Measurements from ENCODE around the gene NPPA.
"Not testable (repeated sequence)": the region's sequence is repeated elsewhere in the genome, so short reads cannot be mapped to it uniquely, and the experiment has no call there.

NPPA gene

DNA sequence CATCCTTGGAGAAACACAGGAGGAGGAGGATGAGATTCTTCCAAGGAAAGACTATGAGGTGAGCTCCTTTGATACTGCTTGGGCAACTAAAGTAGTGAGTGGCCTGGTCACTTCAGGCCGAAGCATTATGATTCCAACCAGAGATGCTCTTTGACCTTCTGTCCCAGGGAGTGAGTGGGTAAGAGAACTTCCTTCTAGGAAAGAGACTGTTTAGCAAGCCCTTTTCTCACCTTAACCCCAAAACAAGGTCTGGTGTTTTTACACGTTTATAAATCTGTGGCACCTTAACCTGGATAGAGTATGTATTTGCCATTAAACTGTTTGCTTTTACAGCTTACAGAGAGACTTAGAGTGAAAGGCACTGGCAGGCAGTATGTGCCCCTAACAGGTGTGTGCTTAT, 40.5 kb downstream of the NPPA start:
- TF ChIP-seq, protein P1, sequence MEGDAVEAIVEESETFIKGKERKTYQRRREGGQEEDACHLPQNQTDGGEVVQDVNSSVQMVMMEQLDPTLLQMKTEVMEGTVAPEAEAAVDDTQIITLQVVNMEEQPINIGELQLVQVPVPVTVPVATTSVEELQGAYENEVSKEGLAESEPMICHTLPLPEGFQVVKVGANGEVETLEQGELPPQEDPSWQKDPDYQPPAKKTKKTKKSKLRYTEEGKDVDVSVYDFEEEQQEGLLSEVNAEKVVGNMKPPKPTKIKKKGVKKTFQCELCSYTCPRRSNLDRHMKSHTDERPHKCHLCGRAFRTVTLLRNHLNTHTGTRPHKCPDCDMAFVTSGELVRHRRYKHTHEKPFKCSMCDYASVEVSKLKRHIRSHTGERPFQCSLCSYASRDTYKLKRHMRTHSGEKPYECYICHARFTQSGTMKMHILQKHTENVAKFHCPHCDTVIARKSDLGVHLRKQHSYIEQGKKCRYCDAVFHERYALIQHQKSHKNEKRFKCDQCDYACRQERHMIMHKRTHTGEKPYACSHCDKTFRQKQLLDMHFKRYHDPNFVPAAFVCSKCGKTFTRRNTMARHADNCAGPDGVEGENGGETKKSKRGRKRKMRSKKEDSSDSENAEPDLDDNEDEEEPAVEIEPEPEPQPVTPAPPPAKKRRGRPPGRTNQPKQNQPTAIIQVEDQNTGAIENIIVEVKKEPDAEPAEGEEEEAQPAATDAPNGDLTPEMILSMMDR (conservative IDR thresholded peaks at IDR 0.05; ENCODE audit: low read depth, low read length), result no peak
- H3K36me3 ChIP-seq (ENCODE audit: insufficient read depth), result no peaks in the 10 kb centered on the region
- no peaks in the 10 kb centered on the region for H3K27me3 ChIP-seq (ENCODE audit: insufficient read depth, low read depth)
- peaks cover 40% of the 10 kb centered on the region for H3K4me1 ChIP-seq (ENCODE audit: low read depth, poor library complexity, severe bottlenecking)
- peak overlapping the region; percentile 91 for H3K4me2 ChIP-seq
- peak overlapping the region; percentile 44 for H3K27ac ChIP-seq
- H2AFZ ChIP-seq (ENCODE audit: low read depth), result peak overlapping the region; percentile 27; the same call in 1 of the 2 replicates
- no peaks in the 10 kb centered on the region; the same call in 1 of the 2 replicates for H3K79me2 ChIP-seq (ENCODE audit: insufficient read depth, low read depth)
- no peak overlapping the region for H3K4me3 ChIP-seq (IDR thresholded peaks at IDR 0.05; ENCODE audit: insufficient read depth, low read depth, low read length)
- H4K20me1 ChIP-seq (ENCODE audit: insufficient read depth), result no peaks in the 10 kb centered on the region
- H3K9ac ChIP-seq, result no peak overlapping the region

DNA sequence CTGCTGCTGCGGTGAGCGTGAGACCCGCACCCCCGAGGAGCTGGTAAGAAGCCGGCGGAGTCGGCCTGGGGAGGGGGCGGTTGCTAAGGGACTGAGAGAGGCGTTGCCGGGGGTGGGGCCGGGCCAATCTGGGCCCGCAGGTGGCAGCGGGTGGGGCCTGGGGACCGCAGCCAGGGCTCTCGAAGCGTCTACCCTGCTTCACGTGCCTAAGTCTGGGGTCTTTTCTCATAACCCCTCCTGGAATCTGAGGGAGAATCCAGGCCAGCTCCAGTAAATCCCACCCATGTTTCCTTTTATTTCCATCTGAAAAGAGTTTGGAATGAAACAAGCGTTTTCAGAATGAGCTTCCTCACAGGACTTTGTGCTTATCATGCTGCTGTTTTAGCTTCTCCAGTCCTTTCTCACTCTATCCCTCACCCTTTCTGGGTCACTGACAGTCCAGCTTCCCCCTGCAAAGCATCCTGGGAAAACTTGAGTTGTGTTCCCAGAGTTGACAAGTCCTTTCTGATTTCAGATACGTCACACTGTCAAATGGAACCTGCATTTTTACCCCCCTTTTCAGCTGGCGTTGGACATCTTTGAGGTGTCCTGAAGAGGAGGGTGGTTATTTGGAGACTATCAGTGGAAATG, 41.2 kb downstream of the NPPA start:
- H3K9ac ChIP-seq, result peak overlapping the region; percentile 32; the same call in 1 of the 2 replicates
- peak overlapping the region; percentile 54 for H3K4me3 ChIP-seq (IDR thresholded peaks at IDR 0.05; ENCODE audit: insufficient read depth, low read depth, low read length)
- no peaks in the 10 kb centered on the region for H3K27me3 ChIP-seq (ENCODE audit: insufficient read depth, low read depth)
- no peaks in the 10 kb centered on the region; the same call in 1 of the 2 replicates for H3K79me2 ChIP-seq (ENCODE audit: insufficient read depth, low read depth)
- H4K20me1 ChIP-seq (ENCODE audit: insufficient read depth), result no peaks in the 10 kb centered on the region
- TF ChIP-seq, protein P1 (conservative IDR thresholded peaks at IDR 0.05; ENCODE audit: low read depth, low read length), result no peak
- H3K27ac ChIP-seq, result peak overlapping the region; percentile 44
- H3K4me1 ChIP-seq (ENCODE audit: low read depth, poor library complexity, severe bottlenecking), result peaks cover 40% of the 10 kb centered on the region
- H2AFZ ChIP-seq (ENCODE audit: low read depth), result peak overlapping the region; percentile 27; the same call in 1 of the 2 replicates
- no peaks in the 10 kb centered on the region for H3K36me3 ChIP-seq (ENCODE audit: insufficient read depth)
- peak overlapping the region; percentile 91 for H3K4me2 ChIP-seq

DNA sequence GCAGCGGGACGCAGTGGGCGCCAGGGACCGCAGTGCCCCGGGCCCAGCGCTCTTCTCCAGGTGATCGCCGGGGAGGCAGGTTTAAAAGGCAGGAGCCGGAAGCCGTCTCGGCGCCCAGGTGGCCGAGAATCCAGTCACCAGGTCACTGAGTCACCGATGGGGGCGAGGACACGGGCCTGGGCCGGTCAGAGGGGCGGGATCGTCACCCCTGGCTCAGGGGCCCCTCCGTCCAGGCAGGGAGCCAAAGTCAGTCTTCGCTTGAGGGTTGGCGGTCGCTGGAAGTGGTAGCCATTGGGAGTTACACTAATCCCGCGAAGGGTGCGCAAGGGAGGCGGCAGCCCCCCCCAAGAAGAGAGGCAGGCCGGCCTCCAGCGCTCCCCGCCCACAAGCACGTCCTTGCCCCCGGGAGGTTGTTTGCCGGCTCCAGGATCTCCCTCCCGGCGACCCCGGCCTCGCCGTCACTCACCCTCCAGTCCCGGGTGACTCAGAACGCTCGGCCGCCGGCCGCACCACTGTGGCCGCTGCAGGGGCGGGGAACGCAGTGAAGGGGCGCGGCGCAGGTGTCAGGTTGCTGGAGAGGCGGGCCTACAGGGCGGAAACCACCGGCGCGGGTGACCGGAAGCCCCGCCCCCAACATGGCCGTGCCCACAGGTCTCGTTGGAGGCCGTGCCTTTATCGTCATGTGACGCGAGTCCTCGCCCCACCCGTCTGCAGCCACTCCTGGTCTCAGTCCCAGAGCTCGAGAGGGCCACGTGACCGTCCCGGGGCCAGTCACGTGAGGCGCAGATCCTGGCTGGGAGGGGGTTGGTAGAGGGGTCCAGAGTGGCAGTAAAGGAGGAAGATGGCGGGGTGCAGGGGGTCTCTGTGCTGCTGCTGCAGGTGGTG, 41.9 kb downstream of the NPPA start, which contains the start of the genes CLCN6 and MTHFR:
Gene CLCN6, plus strand, starts transcription at position 770 of the 885 bp plus-strand sequence. Its CDS starts 72 bp downstream, at position 842.
Gene MTHFR, minus strand, starts transcription at position 543 of the 885 bp plus-strand sequence. CDS start 2,848 bp downstream, outside the sequence.
- Histone ChIP-seq H4K20me1 (ENCODE audit: insufficient read depth) (no peaks in the 10 kb centered on the region), H2AFZ (ENCODE audit: low read depth) (peak within 1 kb of the TSS; percentile 92), H3K4me2 (peak within 1 kb of the TSS; percentile 95), H3K4me3 (IDR thresholded peaks at IDR 0.05; ENCODE audit: insufficient read depth, low read depth, low read length) (peak within 1 kb of the TSS; percentile 54), H3K4me1 (ENCODE audit: low read depth, poor library complexity, severe bottlenecking) (peaks cover 40% of the 10 kb centered on the region), H3K27me3 (ENCODE audit: insufficient read depth, low read depth) (no peaks in the 10 kb centered on the region), H3K9ac (peak within 1 kb of the TSS; percentile 60), H3K36me3 (ENCODE audit: insufficient read depth) (no peaks in the 10 kb centered on the region), H3K27ac (peak within 1 kb of the TSS; percentile 44), H3K79me2 (ENCODE audit: insufficient read depth, low read depth) (no peaks in the 10 kb centered on the region; the same call in 1 of the 2 replicates)
- TF ChIP-seq, protein P1 (conservative IDR thresholded peaks at IDR 0.05; ENCODE audit: low read depth, low read length), result no peak

DNA sequence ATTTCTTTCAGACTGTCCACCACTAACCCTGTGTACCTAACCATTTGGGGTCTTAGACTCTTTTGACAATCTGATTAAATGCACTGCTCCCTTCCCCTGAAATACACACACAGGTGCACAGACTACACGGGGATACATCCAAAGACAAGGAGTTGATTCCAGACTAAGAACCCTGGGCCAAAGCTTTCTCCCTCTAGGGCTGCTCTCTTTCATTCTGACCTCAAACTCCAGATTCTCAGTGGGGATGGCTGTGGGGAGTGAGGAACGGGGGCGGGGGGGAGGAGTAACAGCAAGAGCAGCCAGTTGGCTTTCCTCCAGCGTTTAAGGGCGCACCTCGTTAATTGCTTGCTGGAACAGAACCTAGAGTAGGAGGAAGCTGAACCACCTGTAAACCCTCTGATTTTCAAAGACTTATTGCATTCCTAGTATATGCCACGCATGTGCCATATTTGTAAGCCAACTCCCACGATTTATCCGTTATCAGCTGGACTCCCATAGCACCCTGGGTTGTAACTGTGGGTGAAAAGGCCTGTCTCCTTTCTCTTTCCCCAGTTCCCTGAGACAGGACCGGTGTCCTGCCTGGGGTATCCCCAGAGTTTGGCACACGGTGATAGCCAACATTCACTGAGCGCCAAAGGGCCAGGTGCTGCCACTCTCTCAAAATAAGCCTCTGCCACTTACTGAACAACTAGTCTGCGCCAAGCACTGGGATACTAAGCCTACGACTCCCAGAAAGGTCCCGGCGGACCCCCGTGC, 42.7 kb downstream of the NPPA start:
- Histone ChIP-seq H3K27ac (no peak overlapping the region), H2AFZ (ENCODE audit: low read depth) (peak overlapping the region; percentile 92), H3K4me1 (ENCODE audit: low read depth, poor library complexity, severe bottlenecking) (peaks cover 40% of the 10 kb centered on the region), H3K4me2 (peak overlapping the region; percentile 95), H3K27me3 (ENCODE audit: insufficient read depth, low read depth) (no peaks in the 10 kb centered on the region), H4K20me1 (ENCODE audit: insufficient read depth) (no peaks in the 10 kb centered on the region), H3K9ac (peak overlapping the region; percentile 60; the same call in 1 of the 2 replicates), H3K36me3 (ENCODE audit: insufficient read depth) (no peaks in the 10 kb centered on the region), H3K4me3 (IDR thresholded peaks at IDR 0.05; ENCODE audit: insufficient read depth, low read depth, low read length) (peak overlapping the region; percentile 33), H3K79me2 (ENCODE audit: insufficient read depth, low read depth) (no peaks in the 10 kb centered on the region; the same call in 1 of the 2 replicates)
- TF ChIP-seq, protein P1 (conservative IDR thresholded peaks at IDR 0.05; ENCODE audit: low read depth, low read length), result no peak

DNA sequence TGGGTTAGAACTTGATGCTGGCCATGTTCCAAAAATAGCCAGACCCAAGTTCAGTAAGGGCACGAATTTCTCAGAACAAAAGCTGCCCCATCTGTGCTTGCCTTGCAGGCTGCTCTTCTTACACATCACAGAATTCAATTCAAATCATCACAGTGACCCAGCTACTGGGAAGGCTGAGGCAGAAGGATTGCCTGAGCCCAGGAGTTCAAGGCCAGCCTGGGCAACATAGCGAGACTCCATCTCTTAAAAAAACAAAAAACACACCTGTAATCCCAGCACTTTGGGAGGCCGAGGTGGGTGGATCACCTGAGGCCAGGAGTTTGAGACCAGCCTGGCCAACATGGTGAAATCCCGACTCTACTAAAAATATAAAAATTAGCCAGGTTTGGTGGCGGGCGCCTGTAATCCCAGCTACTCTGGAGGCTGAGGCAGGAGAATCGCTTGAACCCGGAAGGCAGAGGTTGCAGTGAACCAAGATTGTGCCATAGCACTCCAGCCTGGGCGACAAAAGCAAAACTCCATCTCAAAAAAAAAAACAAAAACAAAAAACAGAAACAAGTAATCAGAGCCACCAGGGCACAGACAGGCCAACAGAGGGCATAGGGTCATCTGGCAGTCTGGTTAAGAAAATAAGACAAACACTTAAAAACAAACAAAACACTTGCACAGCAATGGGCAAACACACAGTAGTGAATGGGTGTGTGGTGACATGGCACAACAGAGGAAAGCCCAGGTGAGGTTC, 43.5 kb downstream of the NPPA start:
- not testable (repeated sequence) for H3K27me3 ChIP-seq (ENCODE audit: insufficient read depth, low read depth); H3K27ac ChIP-seq; H4K20me1 ChIP-seq (ENCODE audit: insufficient read depth); H3K79me2 ChIP-seq (ENCODE audit: insufficient read depth, low read depth); H3K4me3 ChIP-seq (IDR thresholded peaks at IDR 0.05; ENCODE audit: insufficient read depth, low read depth, low read length); H3K36me3 ChIP-seq (ENCODE audit: insufficient read depth); H2AFZ ChIP-seq (ENCODE audit: low read depth); H3K9ac ChIP-seq
- peaks cover 40% of the 10 kb centered on the region for H3K4me1 ChIP-seq (ENCODE audit: low read depth, poor library complexity, severe bottlenecking)
- peak overlapping the region; percentile 95 for H3K4me2 ChIP-seq

All from KMS-11 (cell line).